Panc1 (cell line): ENCODE measurements around the gene ATP2B1. TPM values are rescaled to one million over a fixed set of nuclear protein-coding genes. Genes with fewer than 3 reads are reported as not detected.

Experiments
- ATAC-seq: fragments of 200-7000 bp; cut with Tn5 transposase; 2 replicates; pipeline ENCODE4 v1.9.1; 2020; ENCODE audit warnings: mild to moderate bottlenecking, moderate library complexity
- BruUV-seq: library from RNA; stranded (reverse); fragments of 400-500 nt; replicated peaks from 2 replicates; lab custom pipeline; 2021; lab: Mats Ljungman, UMichigan
- CTCF ChIA-PET: fragments of 300-600 bp; sonication (Branson Sonifier 250); formaldehyde crosslinking; loops from one replicate; lab custom pipeline; 2022; ENCODE audit warnings: antibody characterized with exemption; lab: Charles Lee
- POLR2A ChIA-PET: fragments of 300-600 bp; sonication (Branson Sonifier 250); formaldehyde crosslinking; loops from one replicate; lab custom pipeline; 2022; ENCODE audit warnings: antibody characterized with exemption; lab: Charles Lee
- DNase-seq: peaks from one replicate; pipeline ENCODE4 v3.0.0-alpha.2; 2010; ENCODE audit warnings: low read depth, low spot score
- H3K27ac ChIP-seq: 2 replicates; pipeline ENCODE4 v1.5.1; 2011; ENCODE audit warnings: mild to moderate bottlenecking, low read length, inconsistent platforms
- H3K27me3 ChIP-seq: fragments of 200-500 bp; sonication (Bioruptor generic); 2 replicates; pipeline ENCODE4 v1.6.0; 2014; ENCODE audit warnings: low read length, inconsistent platforms; ENCODE audit not compliant: control insufficient read depth, insufficient read depth
- H3K36me3 ChIP-seq: fragments of 200-500 bp; sonication (Bioruptor generic); 2 replicates; pipeline ENCODE4 v1.5.1; 2014; ENCODE audit warnings: inconsistent platforms, mild to moderate bottlenecking, low read length, moderate library complexity; ENCODE audit not compliant: control insufficient read depth, insufficient read depth
- H3K4me1 ChIP-seq: 2 replicates; pipeline ENCODE4 v1.5.1; 2011; ENCODE audit warnings: inconsistent platforms, mild to moderate bottlenecking, low read length, moderate library complexity; ENCODE audit not compliant: control insufficient read depth, insufficient read depth
- H3K4me3 ChIP-seq, 2 experiments: 2 replicates each; pipeline ENCODE4 v1.5.1; 2011 to 2012; ENCODE audit warnings: low read depth in 2 of 2, low read length in 2 of 2, mild to moderate bottlenecking in 2 of 2, inconsistent platforms in 1 of 2, moderate library complexity in 1 of 2
- H3K9me3 ChIP-seq: fragments of 200-500 bp; sonication (Bioruptor generic); 2 replicates; pipeline ENCODE4 v1.5.1; 2014; ENCODE audit warnings: low read depth, mild to moderate bottlenecking, inconsistent platforms, low read length, moderate library complexity; ENCODE audit not compliant: control insufficient read depth, insufficient read depth
- CTCF ChIP-seq: fragments of 450-650 bp; IDR thresholded peaks from 2 replicates; pipeline ENCODE4 v1.5.1; 2017; ENCODE audit warnings: mild to moderate bottlenecking
- POLR2AphosphoS5 ChIP-seq: IDR thresholded peaks from 2 replicates; pipeline ENCODE4 v1.6.1; 2012; ENCODE audit warnings: mild to moderate bottlenecking, low read depth, low read length, moderate library complexity
- SIN3A ChIP-seq: IDR thresholded peaks from 2 replicates; pipeline ENCODE4 v1.6.1; 2012; ENCODE audit warnings: low read depth, mild to moderate bottlenecking, low read length, moderate library complexity, borderline replicate concordance; ENCODE audit not compliant: insufficient read depth
- TCF7L2 ChIP-seq: IDR thresholded peaks from 2 replicates; pipeline ENCODE4 v1.6.1; 2011; ENCODE audit warnings: mild to moderate bottlenecking, low read depth, low read length, inconsistent platforms
- in situ Hi-C: cut with HindIII; loops from 2 replicates; pipeline ENCODE4 v1.10.0; 2016; ENCODE audit warnings: low sequenced_read_pairs, low pct_unique_long_range_greater_than_20kb
- intact Hi-C: fragments of 100-400 bp; cut with micrococcal nuclease; formaldehyde crosslinking; loops from one replicate; pipeline ENCODE4 v1.10.0; 2022; ENCODE audit not compliant: unreplicated experiment
- total RNA-seq: library from RNA; stranded (reverse); gene quantifications from one replicate; pipeline ENCODE4 v1.2.1, GENCODE V29; 2021; ENCODE audit not compliant: unreplicated experiment
- TF ChIP-seq, protein P1 (sequence below), 2 experiments: IDR thresholded peaks; 2 replicates each; pipeline ENCODE4 v1.6.1; 2011 to 2012; ENCODE audit warnings: low read depth in 2 of 2, control low read depth in 1 of 2, low read length in 1 of 2, mild to moderate bottlenecking in 1 of 2, moderate library complexity in 1 of 2; ENCODE audit not compliant: insufficient read depth in 1 of 2

The ATP2B1 gene
- total RNA-seq, 1 experiment from 2014 or later, result 64.5 TPM

DNA sequence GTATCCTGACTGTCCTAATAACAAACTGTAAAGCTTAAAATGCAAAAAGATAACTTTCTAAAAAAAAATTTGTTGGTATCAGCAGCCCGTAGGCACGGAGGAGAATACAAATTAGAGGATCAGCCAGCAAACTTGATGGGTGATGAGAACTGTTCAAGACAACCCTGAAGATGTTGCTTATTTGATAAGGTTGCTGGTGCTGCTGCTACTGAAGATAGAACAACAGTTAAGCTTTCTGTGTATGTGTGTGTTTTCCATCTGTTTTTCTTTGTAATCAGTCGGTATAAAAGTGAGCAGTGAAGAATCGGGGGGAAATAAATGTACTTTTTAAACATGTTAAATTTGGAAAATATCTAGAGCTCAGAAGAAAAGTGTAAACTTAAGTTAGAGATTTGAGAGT, 115.4 kb downstream of the ATP2B1 start:
- no peak overlapping the region for H3K4me3 ChIP-seq

DNA sequence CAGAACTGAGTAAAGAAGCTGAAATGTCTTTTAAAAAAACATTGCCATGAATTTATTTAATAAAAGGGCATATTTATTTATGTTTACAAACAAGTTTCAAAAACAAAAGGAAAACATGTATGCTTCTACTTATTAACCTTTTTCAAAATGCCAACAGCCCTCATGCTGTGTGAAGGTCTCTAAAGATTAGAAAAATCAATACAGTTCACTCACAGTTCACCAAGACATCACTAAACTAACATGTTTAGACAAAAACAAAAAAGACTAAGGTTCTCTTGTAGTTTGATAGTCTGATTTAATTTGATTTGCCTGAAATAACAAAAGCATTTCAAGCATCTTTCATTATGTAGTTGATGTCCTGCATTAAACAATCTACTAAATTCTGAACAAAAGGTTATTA, 118.9 kb downstream of the ATP2B1 start:
- ChIA-PET POLR2A (no interaction called here), CTCF (no interaction called here)
- BruUV-seq, result no TSS peak
- no peak for TF ChIP-seq SIN3A
- ATAC-seq (no peak), DNase-seq (no peak)
- Histone ChIP-seq H3K4me1 (no peaks in the 10 kb centered on the region), H3K4me3 (no peak overlapping the region), H3K27me3 (no peaks in the 10 kb centered on the region), H3K36me3 (peaks cover 5% of the 10 kb centered on the region; the same call in 1 of the 2 replicates), H3K9me3 (no peaks in the 10 kb centered on the region), H3K27ac (no peak overlapping the region)
- in situ Hi-C loops (no loop called here), intact Hi-C loops (no loop called here)

More for the DNA sequence above, 115.4 kb downstream of the ATP2B1 start:
- Histone ChIP-seq H3K27ac (no peak overlapping the region), H3K9me3 (no peaks in the 10 kb centered on the region), H3K36me3 (peaks cover 4% of the 10 kb centered on the region; the same call in 1 of the 2 replicates), H3K27me3 (no peaks in the 10 kb centered on the region), H3K4me1 (no peaks in the 10 kb centered on the region)
- CTCF ChIA-PET, result no interaction called here
- DNase-seq (no peak), ATAC-seq (no peak)
- intact Hi-C loops, result no loop called here
- TF ChIP-seq, protein P1, sequence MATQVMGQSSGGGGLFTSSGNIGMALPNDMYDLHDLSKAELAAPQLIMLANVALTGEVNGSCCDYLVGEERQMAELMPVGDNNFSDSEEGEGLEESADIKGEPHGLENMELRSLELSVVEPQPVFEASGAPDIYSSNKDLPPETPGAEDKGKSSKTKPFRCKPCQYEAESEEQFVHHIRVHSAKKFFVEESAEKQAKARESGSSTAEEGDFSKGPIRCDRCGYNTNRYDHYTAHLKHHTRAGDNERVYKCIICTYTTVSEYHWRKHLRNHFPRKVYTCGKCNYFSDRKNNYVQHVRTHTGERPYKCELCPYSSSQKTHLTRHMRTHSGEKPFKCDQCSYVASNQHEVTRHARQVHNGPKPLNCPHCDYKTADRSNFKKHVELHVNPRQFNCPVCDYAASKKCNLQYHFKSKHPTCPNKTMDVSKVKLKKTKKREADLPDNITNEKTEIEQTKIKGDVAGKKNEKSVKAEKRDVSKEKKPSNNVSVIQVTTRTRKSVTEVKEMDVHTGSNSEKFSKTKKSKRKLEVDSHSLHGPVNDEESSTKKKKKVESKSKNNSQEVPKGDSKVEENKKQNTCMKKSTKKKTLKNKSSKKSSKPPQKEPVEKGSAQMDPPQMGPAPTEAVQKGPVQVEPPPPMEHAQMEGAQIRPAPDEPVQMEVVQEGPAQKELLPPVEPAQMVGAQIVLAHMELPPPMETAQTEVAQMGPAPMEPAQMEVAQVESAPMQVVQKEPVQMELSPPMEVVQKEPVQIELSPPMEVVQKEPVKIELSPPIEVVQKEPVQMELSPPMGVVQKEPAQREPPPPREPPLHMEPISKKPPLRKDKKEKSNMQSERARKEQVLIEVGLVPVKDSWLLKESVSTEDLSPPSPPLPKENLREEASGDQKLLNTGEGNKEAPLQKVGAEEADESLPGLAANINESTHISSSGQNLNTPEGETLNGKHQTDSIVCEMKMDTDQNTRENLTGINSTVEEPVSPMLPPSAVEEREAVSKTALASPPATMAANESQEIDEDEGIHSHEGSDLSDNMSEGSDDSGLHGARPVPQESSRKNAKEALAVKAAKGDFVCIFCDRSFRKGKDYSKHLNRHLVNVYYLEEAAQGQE (IDR thresholded peaks at IDR 0.05; ENCODE audit: insufficient read depth in 1 of 2, low read depth in 2 of 2, low read length in 1 of 2), result no peak
- TF ChIP-seq SIN3A (no peak), POLR2AphosphoS5 (no peak), TCF7L2 (no peak), CTCF (no peak)
- BruUV-seq, result no TSS peak
- POLR2A ChIA-PET, result no interaction called here
- in situ Hi-C loops, result no loop called here

DNA sequence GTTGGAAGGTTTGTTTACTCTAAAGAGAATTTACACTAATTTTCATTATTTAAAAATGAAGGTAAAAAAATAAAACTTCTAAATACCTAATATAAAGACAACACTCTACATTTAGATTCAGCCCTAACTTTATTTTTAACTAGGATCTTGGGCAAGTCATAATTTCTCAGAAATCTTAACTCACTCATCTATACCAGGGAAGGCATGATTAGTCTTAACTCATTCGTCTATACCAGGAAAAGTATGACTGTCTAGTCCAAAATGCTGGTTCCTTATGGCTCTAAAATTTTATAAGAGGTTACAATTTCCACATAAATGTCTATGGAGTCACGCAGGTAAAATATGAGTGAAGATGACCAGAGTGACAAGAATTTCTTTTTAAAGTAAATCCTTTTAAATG, 130.1 kb downstream of the ATP2B1 start:
- ATAC-seq, result no peak
- intact Hi-C loops (no loop called here), in situ Hi-C loops (no loop called here)
- no peak for DNase-seq
- POLR2A ChIA-PET, result no interaction called here
- H3K9me3 ChIP-seq, result no peaks in the 10 kb centered on the region
- no TSS peak for BruUV-seq
- no peaks in the 10 kb centered on the region for H3K4me1 ChIP-seq
- no peak overlapping the region for H3K4me3 ChIP-seq
- H3K27me3 ChIP-seq, result no peaks in the 10 kb centered on the region
- TF ChIP-seq TCF7L2 (no peak), POLR2AphosphoS5 (no peak), CTCF (no peak), SIN3A (no peak)
- TF ChIP-seq, protein P1 (IDR thresholded peaks at IDR 0.05; ENCODE audit: insufficient read depth in 1 of 2, low read depth in 2 of 2, low read length in 1 of 2), result no peak
- no peaks in the 10 kb centered on the region for H3K36me3 ChIP-seq
- no peak overlapping the region for H3K27ac ChIP-seq
- CTCF ChIA-PET, result no interaction called here
